Skeletal muscle cell (primary cell): ENCODE data around the gene CMIP.

Experiments used
- DNase-seq: peaks from one replicate; pipeline ENCODE4 v3.0.0-alpha.2; 2010; ENCODE audit warnings: low read depth
- H3K4me3 ChIP-seq: 2 replicates; pipeline ENCODE4 v1.5.1; 2011; ENCODE audit warnings: low read depth, mild to moderate bottlenecking, control low read depth, low read length, moderate library complexity

Gene CMIP

DNA sequence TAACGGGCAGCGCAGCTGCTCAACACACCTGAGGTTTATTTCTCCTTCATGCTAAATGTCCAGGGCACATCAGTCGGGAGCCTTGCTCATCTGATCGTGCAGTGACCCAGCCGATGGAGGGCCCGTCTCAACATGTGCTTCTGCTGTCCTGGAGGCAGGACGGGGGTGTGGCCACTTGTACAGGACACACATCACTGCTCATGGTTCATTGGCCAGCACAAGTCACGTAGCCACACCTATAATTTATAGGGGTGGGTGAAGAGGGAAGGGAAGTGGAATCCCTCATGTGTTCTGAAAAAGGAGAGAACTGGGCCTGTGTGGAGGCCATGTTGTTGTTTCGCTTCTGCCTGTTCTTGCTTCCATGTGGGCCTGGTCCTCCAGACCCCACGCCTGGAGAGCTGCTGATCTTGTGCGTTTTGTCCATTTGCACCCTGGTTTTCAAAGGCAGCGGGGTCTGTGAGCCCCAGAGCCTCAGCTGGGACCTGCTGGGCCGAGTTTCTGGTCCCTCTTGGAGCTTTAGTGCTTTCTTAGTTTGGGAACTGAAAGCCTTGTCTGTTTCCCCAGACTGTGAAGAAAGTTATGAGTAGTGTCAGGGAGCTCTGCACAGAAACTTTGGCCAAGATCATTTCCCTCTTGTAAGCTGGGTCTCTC is 60.5 kb downstream of the CMIP start:
- H3K4me3 ChIP-seq = no peak overlapping the region
- DNase-seq = no peak

DNA sequence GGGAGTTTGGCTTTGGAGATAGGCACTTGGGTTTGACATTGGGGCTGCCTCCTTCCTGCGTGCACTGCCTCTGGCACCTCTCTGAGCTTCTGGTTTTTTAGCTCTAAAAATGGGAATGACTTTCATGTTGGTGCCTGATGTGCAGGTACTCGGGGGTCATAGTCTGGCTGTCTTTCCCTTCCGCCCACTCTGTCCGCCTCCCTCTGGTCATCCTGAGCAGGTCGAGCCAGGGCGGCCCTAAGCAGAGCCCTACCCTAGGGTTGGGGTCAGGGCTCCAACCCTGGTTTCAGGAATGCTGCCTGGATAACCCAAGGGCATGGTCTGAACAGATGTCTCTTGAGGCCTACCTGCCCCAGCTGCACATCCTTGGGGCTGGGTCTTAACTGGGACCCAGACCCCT is 64.8 kb downstream of the CMIP start:
- DNase-seq = no peak
- no peak overlapping the region for H3K4me3 ChIP-seq

DNA sequence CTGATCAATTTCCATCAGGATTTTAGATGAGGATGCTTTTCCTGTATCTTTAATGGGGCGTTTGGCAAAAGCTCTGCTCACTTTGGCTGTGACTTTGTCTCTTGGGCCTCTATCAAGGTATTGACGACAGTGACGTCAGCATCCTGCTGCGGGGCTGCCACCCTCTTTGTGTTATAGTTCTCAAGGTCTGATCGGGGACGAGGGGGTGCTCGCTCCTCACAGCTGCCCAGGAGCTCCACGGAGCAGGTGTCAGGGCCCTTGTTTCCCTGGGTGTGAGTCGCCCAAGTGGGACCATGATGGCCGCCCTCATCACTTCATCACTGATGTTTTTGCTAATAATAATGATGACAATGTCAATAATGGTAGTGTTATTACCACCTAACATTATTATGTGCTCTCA is 65.4 kb downstream of the CMIP start:
- DNase-seq = no peak
- no peak overlapping the region for H3K4me3 ChIP-seq

DNA sequence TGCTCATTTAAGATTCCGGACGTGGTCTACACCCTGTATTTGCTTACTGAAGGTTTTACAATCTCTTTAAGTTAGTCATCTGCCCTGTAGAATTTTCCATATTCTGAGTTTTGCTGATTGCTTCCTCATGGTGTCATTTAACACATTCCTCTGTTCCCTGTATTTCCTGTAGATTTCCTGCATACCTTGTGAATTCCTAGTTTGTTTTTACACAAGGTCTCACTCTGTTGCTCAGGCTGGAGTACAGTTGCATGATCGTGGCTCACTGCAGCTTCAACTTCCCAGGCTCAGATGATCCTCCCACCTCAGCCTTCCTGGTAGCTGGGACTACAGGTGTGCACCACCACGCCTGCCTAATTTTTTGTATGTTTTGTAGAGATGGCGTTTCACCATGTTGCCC is 66.8 kb downstream of the CMIP start:
- no peak overlapping the region for H3K4me3 ChIP-seq
- DNase-seq = no peak

DNA sequence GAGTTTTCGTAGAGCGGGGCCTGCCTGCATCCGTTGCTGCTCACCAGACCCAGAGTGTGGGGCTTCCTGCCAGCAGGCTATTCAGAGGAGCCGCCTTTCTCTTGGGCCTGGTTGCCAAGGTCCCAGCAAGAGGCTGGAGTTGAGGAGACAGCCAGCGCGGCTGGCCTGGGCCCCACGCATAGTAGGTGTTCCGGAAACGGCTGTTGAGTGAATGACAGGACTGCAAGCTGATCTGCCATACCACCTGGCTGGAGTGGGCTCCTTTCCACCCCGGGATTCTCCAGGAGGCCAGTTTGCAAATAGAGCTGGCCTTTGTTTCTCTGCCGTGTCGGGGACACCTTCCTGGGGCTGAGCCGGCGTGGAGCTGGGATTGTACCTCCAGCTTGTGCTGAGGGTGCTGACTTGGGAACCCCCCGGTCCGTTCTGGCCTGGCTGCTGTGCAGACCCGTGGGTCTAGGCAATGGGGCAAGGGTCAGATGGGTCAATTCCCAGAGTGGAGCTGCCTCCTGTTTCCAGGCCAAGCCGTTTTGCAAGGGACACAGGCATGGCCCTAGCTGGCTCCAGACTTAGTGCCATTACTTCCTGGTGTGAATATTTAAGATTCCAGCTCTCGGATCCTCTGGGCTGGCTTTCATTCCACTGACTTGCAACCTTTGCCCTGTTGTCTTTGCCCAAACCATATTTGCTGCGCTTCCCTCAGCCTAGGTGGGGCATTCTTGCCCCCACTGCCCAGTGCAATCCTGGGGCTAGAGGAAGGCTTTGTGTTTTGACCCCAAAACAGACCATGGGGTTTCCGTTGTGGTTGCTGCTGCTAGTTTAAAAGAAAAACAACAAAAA is 68.8 kb downstream of the CMIP start:
- DNase-seq = no peak
- no peak overlapping the region for H3K4me3 ChIP-seq

DNA sequence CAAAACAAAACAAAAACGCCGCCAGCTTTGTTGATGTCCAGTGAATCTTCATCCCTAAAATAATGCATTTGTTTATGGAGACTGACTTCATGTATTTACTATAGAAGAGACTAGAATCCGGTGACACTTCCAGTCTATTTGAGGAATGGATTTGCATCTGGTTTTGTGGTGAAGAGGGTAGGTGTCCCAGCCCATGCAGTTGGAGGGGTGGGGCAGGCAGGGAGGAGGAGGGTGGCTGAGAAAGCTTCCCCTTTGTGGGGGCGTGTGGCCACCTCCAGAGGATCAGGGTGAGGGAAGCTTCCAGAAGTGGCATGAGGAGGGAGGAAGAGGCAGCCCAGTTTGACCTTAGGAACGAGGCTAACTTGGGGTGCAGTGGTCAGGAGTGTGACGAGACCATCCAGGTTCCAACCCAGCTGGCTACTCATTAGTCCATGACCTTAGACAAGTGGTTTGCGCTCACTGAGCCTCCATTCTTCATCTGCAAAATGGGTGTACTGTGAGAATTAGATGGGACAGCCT is 69.5 kb downstream of the CMIP start:
- no peak for DNase-seq
- no peak overlapping the region for H3K4me3 ChIP-seq

DNA sequence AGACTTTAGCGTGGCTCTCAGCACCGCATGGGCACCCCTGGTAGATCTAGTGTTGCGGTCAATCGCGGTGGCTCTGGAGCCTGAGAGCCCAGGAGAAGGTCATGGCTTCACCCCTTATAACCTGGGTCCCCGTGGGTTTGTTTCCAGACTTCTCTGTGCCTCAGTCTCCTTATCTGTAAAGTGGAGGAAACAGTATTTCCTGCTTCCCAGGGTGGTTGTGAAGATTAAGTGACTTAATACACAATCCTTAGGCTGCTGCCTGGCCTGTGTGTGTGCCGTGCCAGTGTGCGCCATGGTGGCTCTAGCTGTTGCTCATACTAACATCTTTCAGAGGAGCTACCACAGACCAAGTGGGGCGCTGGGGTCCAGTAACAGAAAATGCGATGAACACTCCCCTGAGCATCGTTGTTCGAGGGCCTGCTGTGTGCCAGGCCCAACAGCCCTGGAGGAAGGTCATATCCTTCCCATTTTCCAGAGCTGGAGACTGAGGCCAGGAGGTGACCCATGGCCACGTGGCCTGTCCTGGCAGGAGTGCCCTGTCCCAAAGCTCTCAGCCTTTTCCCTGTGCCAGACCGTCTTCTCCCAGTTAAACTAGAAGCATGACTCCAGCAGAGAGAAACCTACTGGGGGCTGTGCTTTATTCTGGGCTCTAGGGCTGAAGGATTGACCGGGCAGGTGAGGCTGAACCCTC is 70.1 kb downstream of the CMIP start:
- no peak for DNase-seq
- no peak overlapping the region for H3K4me3 ChIP-seq

DNA sequence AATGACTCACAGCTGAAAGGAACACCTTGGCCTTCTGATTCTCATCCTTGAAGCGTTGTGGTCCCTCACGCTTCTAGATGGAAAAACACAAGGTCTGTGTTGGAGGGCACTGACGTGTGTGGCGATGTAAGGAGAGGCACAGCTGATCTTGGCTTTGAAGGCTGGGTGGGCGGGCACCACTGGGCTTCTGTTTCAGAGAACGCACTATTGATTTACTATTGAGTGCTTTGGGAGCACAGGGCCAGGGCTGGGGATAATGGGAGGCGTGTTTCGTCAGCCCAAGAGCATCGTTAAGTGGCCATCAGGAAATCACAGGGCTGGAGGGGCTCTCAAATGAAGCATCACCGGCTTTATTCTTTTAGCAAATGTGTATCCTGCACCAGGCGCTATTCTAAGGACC is 70.7 kb downstream of the CMIP start:
- no peak for DNase-seq
- H3K4me3 ChIP-seq = no peak overlapping the region

DNA sequence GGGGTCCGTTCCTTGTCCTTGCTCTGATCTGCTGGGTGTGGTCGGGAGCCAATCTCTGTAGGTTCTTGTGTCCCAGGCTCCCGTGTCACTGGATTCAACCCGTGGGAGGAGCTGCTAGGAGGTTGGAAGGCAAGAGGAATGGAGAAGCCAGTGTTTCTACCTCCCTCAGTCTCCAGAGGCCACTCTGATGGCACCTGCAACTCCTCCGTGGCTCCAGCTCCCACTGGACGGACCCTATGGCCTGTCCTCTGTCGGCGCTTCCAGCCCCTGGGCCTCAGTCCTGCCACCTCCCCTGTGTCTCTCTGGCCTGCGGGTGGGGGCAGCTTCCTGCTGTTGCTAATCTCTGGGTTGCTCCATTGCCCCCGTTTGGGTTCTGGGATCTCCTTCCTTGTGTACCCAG is 71.1 kb downstream of the CMIP start:
- DNase-seq = no peak
- no peak overlapping the region for H3K4me3 ChIP-seq

DNA sequence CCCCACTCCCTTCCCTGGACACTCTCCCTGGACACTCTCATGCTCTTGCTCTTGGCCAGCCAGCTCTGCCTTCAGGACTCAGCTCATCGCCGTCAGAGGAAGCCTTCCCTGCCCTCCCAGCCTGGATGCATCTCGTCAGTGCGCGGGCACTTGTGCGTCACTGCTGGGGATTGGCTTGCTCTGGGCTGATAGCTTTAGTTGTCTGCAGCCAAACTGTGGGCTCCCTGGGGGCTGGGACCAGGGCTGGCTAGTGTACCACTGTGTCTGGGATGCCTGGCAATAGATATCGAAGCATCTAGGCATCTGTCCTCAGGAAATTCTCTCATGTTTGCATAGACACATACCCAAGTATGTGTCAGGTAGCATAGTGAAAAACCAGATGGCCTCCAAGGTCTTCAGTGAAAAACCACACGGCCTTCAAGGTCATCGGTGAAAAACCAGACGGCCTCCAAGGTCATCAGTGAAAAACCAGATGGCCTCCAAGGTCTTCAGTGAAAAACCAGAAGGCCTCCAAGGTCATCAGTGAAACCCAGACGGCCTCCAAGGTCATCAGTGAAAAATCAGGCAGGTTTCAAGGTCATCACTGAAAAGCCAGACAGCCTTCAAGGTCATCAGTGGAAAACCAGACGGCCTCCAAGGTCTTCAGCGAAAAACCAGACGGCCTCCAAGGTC is 72.0 kb downstream of the CMIP start:
- no peak overlapping the region for H3K4me3 ChIP-seq
- DNase-seq = no peak

DNA sequence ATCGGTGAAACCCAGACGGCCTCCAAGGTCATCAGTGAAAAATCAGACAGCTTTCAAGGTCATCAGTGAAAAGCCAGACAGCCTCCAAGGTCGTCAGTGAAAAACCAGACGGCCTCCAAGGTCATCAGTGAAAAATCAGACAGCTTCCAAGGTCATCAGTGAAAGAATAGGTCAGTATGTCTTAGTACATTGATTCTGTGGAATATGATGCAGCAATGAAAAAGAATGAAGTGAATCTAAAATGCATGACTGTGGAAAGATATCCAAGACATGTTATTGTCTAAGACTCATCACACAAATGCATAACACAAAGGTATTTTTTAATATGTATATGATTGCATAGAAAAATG is 72.5 kb downstream of the CMIP start:
- no peak for DNase-seq

DNA sequence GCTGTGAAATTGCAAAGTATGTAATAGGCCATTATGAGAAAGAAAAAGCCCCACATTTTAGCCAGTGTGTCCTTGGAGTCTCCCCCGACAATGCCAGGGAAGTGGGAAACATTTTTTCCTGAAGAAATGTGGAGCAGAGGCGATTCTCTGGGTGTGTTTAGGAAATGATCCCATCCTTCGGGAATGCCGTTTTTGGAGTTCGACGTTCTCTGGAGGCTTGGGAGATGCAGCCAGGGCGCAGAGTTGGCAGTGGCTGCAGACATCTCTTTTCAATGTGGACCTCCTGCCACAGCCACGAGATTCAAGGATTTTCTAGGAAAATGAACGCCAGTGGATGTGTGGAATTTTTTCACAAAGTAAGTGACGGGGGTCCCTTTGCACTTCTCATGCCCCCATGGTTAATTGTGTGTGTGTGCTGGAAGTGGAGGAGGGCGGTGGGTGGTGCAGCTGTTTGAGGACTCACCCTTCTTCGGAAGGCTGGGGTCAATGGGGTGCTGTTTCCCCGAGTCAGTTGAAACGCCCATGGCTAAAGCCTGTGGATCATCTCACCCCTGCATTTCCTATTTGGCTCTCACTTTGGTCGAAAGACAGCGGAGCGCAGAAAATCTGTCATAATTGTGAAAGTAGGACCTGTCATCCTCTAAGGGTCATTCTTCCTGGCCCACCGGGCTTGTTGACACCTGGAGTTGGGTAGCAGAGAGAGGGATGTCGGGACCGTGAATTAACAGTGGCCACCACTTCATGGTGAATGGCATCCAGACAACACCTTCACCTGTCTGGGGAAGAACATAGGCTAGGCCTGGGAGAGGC is 73.2 kb downstream of the CMIP start:
- DNase-seq = no peak
- H3K4me3 ChIP-seq = no peak overlapping the region

More for the DNA sequence above, 72.5 kb downstream of the CMIP start:
- H3K4me3 ChIP-seq = no peak overlapping the region

DNA sequence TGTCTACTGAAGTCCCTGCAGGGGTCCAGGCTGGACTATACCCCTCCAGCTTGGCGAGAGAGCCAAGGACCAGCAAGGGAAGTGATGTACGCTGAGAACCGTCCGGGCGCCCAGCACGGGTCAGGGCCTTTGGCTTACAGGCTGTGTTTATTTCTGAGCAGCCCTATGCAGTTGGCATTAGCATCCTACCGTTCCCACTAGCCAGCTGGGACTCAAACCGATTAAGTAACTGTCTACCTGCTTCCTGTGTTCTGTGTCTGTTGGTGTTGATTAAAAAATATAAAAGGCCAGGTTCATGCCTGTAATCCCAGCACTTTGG is 73.8 kb downstream of the CMIP start:
- no peak overlapping the region for H3K4me3 ChIP-seq
- DNase-seq = no peak

DNA sequence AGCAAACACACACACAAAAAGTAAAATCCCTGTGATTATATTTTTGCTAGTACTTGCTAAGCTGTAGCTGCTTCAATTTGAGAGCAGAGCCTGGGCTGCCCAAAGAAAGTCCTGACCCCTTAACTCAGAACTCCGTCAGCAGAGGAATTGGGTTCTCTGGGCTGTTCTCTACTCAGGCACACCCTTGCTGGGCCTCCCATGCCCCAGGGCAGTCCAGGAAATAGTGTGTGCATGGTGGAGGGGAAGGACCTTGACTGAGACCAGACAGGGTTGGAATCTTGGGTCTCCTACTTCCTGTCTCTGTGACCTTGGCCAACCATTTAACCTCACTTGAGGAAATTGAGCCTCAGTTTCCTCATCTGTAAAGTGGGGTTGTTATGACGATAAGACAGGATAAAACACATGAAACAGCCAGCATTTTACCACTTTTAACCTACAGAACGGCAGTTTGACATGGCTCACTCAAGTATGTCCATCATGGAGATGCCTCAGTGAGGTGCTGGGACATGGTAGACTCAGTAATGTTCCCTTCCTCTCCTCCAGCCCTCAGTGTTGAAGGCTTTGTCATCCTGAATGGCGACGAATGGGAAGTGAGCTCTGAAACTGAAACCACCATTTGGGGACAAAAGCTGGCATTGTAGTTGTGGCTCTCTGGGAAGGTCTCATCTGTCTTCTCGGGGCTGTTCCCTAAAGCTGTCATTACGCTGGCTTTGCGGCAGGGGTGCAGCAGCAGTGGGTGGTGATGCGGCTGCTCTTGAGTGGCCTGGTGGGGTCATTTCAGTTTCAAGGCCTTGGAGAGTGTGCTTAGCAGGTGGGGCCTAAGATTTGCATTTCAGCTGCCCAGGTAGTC is 74.9 kb downstream of the CMIP start:
- DNase-seq = no peak
- no peak overlapping the region for H3K4me3 ChIP-seq

DNA sequence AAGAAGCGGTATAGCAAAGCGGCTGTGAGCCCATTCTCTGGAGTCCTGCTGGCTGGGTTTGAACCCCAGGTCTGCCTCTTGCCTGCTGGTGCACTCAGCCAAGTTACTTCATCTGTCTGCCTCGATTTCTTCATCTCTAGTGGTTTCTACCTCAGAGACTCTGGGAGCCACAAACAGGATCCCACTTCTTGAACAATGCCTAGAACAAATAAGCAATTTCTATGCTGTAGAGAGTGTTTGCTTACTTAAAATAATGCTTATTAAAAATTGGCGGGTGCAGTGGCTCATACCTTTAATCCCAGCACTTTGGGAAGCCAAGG is 75.5 kb downstream of the CMIP start:
- no peak for DNase-seq
- no peak overlapping the region for H3K4me3 ChIP-seq

DNA sequence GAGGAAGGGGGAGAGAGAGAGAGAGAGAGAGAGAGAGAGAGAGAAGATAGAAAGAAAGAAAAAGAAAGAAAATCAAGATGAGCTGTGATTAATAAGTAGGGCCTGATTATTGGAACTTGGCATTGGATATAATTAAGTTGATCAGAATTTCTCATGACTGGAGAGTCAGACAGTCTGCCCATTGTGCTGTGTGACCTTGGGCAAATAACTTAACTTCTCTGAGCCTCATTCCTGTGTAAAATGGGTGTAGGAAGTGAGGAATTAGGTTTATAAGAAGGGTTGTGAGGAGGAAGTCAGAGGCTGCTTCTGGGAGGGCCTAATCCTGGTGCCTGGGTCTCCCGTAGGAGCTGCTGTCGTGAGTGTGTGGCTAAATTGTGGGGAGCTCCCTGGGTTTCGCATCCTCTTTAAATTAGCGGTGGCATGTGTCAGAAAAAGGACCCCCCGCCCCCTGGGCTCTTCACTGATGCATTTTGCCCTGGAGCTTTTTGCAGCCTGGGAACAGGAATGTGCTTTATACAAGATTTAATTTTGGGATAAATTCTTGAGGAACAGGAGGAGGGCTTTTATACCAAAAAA is 76.0 kb downstream of the CMIP start:
- no peak overlapping the region for H3K4me3 ChIP-seq
- DNase-seq = no peak

DNA sequence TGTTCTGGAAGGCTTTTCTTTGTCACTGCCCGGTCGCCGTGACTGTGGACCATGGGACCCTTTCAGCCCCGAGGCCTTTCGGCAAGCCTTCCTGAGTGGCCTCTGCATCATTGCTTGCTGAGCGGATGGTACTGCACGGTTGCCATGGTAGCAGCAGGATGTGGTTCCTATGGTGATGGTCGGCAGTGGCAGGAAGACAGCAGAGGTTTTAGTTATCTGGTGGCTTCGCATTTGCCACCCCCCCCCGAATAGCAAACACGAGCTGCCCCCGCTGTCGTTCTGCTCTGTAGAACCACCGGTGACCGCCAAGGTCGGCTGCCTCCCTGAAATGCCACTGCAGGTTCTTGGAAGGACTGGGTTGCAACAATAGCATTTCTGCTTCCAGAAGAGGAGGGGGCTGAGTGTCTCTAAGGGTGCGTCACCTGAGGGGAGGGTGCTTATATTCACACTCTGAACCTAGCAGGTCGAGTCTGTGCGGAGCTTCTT is 76.6 kb downstream of the CMIP start:
- DNase-seq = no peak
- no peak overlapping the region for H3K4me3 ChIP-seq

DNA sequence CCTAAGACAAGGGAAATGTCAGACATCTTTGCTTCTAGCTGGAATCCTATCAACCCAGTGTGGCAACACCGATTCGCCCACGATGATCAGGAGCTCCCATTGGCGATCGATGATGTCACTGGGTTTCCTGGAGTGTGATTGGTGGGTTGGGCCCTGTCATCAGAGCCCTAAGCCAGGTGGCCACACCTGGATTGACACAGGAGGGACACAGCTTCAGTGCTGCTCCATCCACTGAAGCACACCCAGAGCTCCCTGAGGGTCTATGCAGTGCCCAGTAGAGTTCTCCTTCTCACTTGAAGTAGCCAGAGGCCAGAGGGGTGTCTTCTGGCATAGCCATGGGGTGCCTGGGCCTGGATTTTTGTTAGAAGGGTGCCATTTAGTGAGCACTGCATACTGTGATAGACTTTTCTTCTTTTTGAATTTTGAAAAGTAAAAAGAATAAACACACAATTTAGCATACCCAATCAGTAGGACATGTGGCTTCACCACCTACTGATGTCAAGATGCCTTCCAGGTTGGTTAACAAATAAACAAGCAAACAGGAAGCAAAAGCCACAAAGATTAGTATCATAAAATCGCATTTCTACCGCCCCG is 77.6 kb downstream of the CMIP start:
- DNase-seq = no peak

More for the DNA sequence above, 77.6 kb downstream of the CMIP start:
- no peak overlapping the region for H3K4me3 ChIP-seq
